Psoas muscle (tissue), 8 donors: ENCODE data around the gene ESR2. TPM values are rescaled to one million over a fixed set of nuclear protein-coding genes. Genes with fewer than 3 reads are reported as not detected.

Source experiments
- ATAC-seq, 4 donors: fragments of 200-7000 bp; cut with Tn5 transposase; one replicate each; pipeline ENCODE4 v1.9.1; 2020; ENCODE audit warnings: moderate library complexity in 3 of 4, mild to moderate bottlenecking in 2 of 4
- DNase-seq, 2 donors: peaks; one replicate each; pipeline ENCODE4 v3.0.0-alpha.2; 2020
- H3K27ac ChIP-seq: fragments of 200-600 bp; one replicate; pipeline ENCODE4 v1.8.0; 2022
- H3K27me3 ChIP-seq, 3 donors: fragments of 200-600 bp in 1 of 3; one replicate each; pipeline versions ENCODE4 v1.6.1 to v1.8.0; 2013 to 2022; ENCODE audit warnings: low read length in 2 of 3, mild to moderate bottlenecking in 2 of 3, moderate library complexity in 1 of 3; ENCODE audit not compliant: insufficient read depth in 3 of 3
- H3K36me3 ChIP-seq, 2 donors: fragments of 200-600 bp in 1 of 2; one replicate each; pipeline versions ENCODE4 v1.6.1 to v1.8.0; 2013 to 2022; ENCODE audit warnings: low read depth in 1 of 2, mild to moderate bottlenecking in 1 of 2, moderate library complexity in 1 of 2; ENCODE audit not compliant: insufficient read depth in 1 of 2
- H3K4me1 ChIP-seq: fragments of 200-600 bp; one replicate; pipeline ENCODE4 v1.8.0; 2022
- H3K4me3 ChIP-seq: fragments of 200-600 bp; one replicate; pipeline ENCODE4 v1.8.0; 2022; ENCODE audit warnings: mild to moderate bottlenecking
- H3K9me3 ChIP-seq: fragments of 200-600 bp; one replicate; pipeline ENCODE4 v1.8.0; 2022
- CTCF ChIP-seq: fragments of 200-600 bp; IDR thresholded peaks from one replicate; pipeline ENCODE4 v1.8.0; 2022; ENCODE audit warnings: antibody characterized with exemption
- WGBS, 3 donors: extraction: QIAGEN DNeasy Blood & Tissue Kit; methylation state at CpG; one replicate each; pipeline versions ENCODE4 v1.1.6 to v1.1.7; 2013; 5-methylcytosine and 5-hydroxymethylcytosine counted together
- intact Hi-C, 2 donors: fragments of 100-400 bp; cut with DNase I; formaldehyde crosslinking; loops; one replicate each; pipeline versions ENCODE4 v1.11.0 to v1.14.2; 2022
- polyA plus RNA-seq, 3 donors: library from polyadenylated mRNA; stranded (reverse); fragments of 200-250 nt; gene quantifications; one replicate each; pipeline ENCODE4 v1.2.3, GENCODE V29; 2013
- total RNA-seq, 4 donors: library from RNA; stranded (reverse); fragmentation: NEBNext Ultra II Directional in 2 of 4; extraction: Animal tissue kit (Norgen Biotek cat#: 25700) in 2 of 4; gene quantifications; one replicate each; pipeline versions ENCODE4 v1.2.1 to v1.2.4, GENCODE V29; 2021 to 2023
- donor health status: healthy with polysubstance abuse.
- donor health status: DM: no; HTN: no; CAD: no; lungs with moderate emphysema.
- donor health status: Bipolar disorder and iron deficiency.
- donor health status: healthy.
- donor health status: DM: yes; HTN: yes; CAD: no.
- donor health status: DM: no; HTN: no; CAD: no.
- donor health status: DM: no; HTN: no; CAD: no.
- donor health status: DM: yes; HTN: yes; CAD: no.

ESR2 gene
- total and polyA plus RNA-seq, 7 donors: 0.21 to 1.5 (median 0.77) TPM; not detected in 2

GRCh38 chr14:64126548-64126947, 167.6 kb downstream of the ESR2 start:
- intact Hi-C loops: loop anchor here in 1 of 2 donors (10.0 kb wide), 1 partner anchor 318 kb away; no protein-coding TSS in a partner anchor
- peaks cover 8 to 100% of the 10 kb centered on the region in 2 donors for H3K36me3 ChIP-seq
- no peak overlapping the region for H3K4me3 ChIP-seq
- H3K27ac ChIP-seq: no peak overlapping the region
- DNase-seq (no peak), ATAC-seq (peak in 3 of 4 donors; percentile 50 to 74 (median 67))
- no peaks in the 10 kb centered on the region for H3K27me3 ChIP-seq
- no peaks in the 10 kb centered on the region for H3K9me3 ChIP-seq
- WGBS, 3 donors: 51 to 93% (median 75%) methylated on average over 6 of the region's 6 CpGs
- no peaks in the 10 kb centered on the region for H3K4me1 ChIP-seq
- no peak for TF ChIP-seq CTCF

- no peak overlapping the region for H3K4me3 ChIP-seq
- H3K4me1 ChIP-seq: no peaks in the 10 kb centered on the region
- no peak for TF ChIP-seq CTCF
- H3K27ac ChIP-seq: no peak overlapping the region
- intact Hi-C loops: loop anchor here in 1 of 2 donors (10.0 kb wide), 1 partner anchor 320 kb away; no protein-coding TSS in a partner anchor
- WGBS, 3 donors: 81 to 90% (median 84%) methylated on average over 2 of the region's 2 CpGs
- no peak for ATAC-seq
- no peaks in the 10 kb centered on the region for H3K27me3 ChIP-seq
- no peak for DNase-seq
- H3K9me3 ChIP-seq: no peaks in the 10 kb centered on the region
- H3K36me3 ChIP-seq: peaks cover 10 to 100% of the 10 kb centered on the region in 2 donors
Observed at GRCh38 chr14:64125270-64125669, 168.9 kb downstream of the ESR2 start.

GRCh38 chr14:64123241-64123822, 170.8 kb downstream of the ESR2 start:
- 95 to 98% (median 96%) methylated on average over 5 of the region's 5 CpGs for whole genome bisulfite sequencing, 3 donors
- no peak for TF ChIP-seq CTCF
- ATAC-seq (no peak), DNase-seq (no peak)
- no peak overlapping the region for H3K4me3 ChIP-seq
- peaks cover 10 to 97% of the 10 kb centered on the region in 2 donors for H3K36me3 ChIP-seq
- H3K9me3 ChIP-seq: no peaks in the 10 kb centered on the region
- H3K27me3 ChIP-seq: no peaks in the 10 kb centered on the region
- no peak overlapping the region for H3K27ac ChIP-seq
- peaks cover 18% of the 10 kb centered on the region for H3K4me1 ChIP-seq
- intact Hi-C loops: loop anchor here in 1 of 2 donors (10.0 kb wide), 1 partner anchor 321 kb away; no protein-coding TSS in a partner anchor

- ATAC-seq (no peak), DNase-seq (no peak)
- TF ChIP-seq CTCF: no peak
- H3K27me3 ChIP-seq: no peaks in the 10 kb centered on the region
- intact Hi-C loops: loop anchor here (5.0 to 10.0 kb wide), 3 partner anchors 38 to 325 kb away; no protein-coding TSS in a partner anchor
- H3K36me3 ChIP-seq: peaks cover 10 to 77% of the 10 kb centered on the region in 2 donors
- no peaks in the 10 kb centered on the region for H3K9me3 ChIP-seq
- peak overlapping the region; percentile 95 for H3K27ac ChIP-seq
- peaks cover 39% of the 10 kb centered on the region for H3K4me1 ChIP-seq
- H3K4me3 ChIP-seq: no peak overlapping the region
Observed at GRCh38 chr14:64119980-64120379, 174.2 kb downstream of the ESR2 start.

- Histone ChIP-seq H3K9me3 (no peaks in the 10 kb centered on the region), H3K27me3 (no peaks in the 10 kb centered on the region), H3K27ac (peak overlapping the region; percentile 95), H3K4me3 (no peak overlapping the region), H3K36me3 (peaks cover 10 to 72% of the 10 kb centered on the region in 2 donors), H3K4me1 (peaks cover 44% of the 10 kb centered on the region)
- DNase-seq (no peak), ATAC-seq (peak in 2 of 4 donors; percentile 61 to 63)
- intact Hi-C loops: loop anchor here (5.0 kb wide), 2 partner anchors 37 to 98 kb away; no protein-coding TSS in a partner anchor
- TF ChIP-seq CTCF: no peak
- WGBS, 3 donors: 72 to 84% (median 80%) methylated on average over 2 of the region's 2 CpGs
Observed at GRCh38 chr14:64119500-64119899, 174.7 kb downstream of the ESR2 start.
